ENCODE results near the gene OR4D1. TPM values are rescaled to one million over a fixed set of nuclear protein-coding genes. Genes with fewer than 3 reads are reported as not detected.
"Not testable (repeated sequence)": the region's sequence is repeated elsewhere in the genome, so short reads cannot be mapped to it uniquely, and the experiment has no call there.

The OR4D1 gene
- total and polyA plus RNA-seq, 8 donors = 0.03 TPM; not detected in 7

DNA sequence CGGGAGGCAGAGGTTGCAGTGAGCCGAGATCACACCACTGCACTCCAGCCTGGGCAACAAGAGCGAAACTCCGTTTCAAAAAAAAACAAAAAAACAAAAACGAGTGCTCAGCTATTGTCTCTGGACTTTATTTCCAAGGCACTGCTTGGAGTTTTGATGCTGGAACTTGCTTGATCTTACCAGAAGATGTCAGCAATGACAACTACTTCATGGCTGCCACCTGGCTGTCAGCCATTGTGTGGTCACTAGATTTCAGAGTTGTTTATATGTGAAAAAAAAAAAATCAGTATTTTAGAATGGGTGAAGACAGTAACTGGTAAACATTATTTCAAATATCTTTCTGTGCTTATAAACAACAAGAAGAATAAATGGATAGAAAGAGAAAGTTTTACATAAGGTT, 26.3 kb upstream of the OR4D1 start:
- 43 to 61% (median 51%) methylated on average over 4 to 5 of the region's 5 CpGs for WGBS, 5 donors
- DNase-seq = peak in 1 of 2 donors; percentile 40
- TF ChIP-seq POLR2A (IDR thresholded peaks at IDR 0.05) (no peak), CTCF (IDR thresholded peaks at IDR 0.05) (no peak), POLR2AphosphoS5 (IDR thresholded peaks at IDR 0.05) (no peak), EP300 (IDR thresholded peaks at IDR 0.05) (no peak)
- no peaks in the 10 kb centered on the region for H3K4me1 ChIP-seq
- H3K9me3 ChIP-seq = no peaks in the 10 kb centered on the region
- H3K36me3 ChIP-seq = no peaks in the 10 kb centered on the region
- no peak overlapping the region for H3K4me3 ChIP-seq
- peaks cover 0 to 22% (median 0%) of the 10 kb centered on the region in 3 donors for H3K27me3 ChIP-seq
- intact Hi-C loops (cut with DNase I; ENCODE audit: low total_unique reads) = no loop called here
- H3K27ac ChIP-seq = no peak overlapping the region

DNA sequence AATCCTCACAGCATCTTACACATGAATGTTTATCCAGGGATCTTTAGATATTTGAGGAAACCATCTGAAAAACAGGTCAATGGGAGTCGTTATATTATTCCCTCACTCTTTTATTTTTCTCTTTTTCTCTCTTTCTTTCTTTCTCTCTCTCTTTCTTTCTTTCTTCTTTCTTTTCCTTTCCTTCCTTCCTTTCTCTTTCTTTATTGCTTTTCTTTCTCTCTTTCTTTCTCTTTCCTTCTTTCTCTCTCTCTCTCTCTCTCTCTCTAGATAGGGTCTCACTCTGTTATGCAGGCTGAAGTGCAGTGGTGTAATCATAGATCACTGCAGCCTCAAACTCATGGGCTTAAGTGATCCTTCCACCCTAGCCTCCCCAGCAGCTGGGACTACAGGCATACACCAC, 20.3 kb upstream of the OR4D1 start:
- WGBS, 5 donors = 46 to 52% (median 50%) methylated on average over 1 of the region's 1 CpG
- intact Hi-C loops (cut with DNase I; ENCODE audit: low total_unique reads) = no loop called here
- Histone ChIP-seq H3K4me3 (no peak overlapping the region), H3K9me3 (no peaks in the 10 kb centered on the region), H3K4me1 (no peaks in the 10 kb centered on the region), H3K27me3 (peaks cover 0 to 28% (median 3%) of the 10 kb centered on the region in 3 donors), H3K36me3 (no peaks in the 10 kb centered on the region), H3K27ac (no peak overlapping the region)
- no peak for TF ChIP-seq POLR2AphosphoS5 (IDR thresholded peaks at IDR 0.05)
- no peak for TF ChIP-seq EP300 (IDR thresholded peaks at IDR 0.05)
- no peak for TF ChIP-seq CTCF (IDR thresholded peaks at IDR 0.05)
- no peak for TF ChIP-seq POLR2A (IDR thresholded peaks at IDR 0.05)
- DNase-seq = no peak

- peaks cover 0 to 56% (median 14%) of the 10 kb centered on the region in 3 donors for H3K27me3 ChIP-seq
- 86 to 99% (median 97%) methylated on average over 5 of the region's 5 CpGs for WGBS, 5 donors
Measured at GRCh38 chr17:58132697-58133096, 15.5 kb upstream of the OR4D1 start.

GRCh38 chr17:58136669-58137279, 11.4 kb upstream of the OR4D1 start:
- peak in 1 of 2 donors; percentile 26 for DNase-seq
- Histone ChIP-seq H3K36me3 (no peaks in the 10 kb centered on the region), H3K4me3 (no peak overlapping the region), H3K9me3 (peaks cover 0 to 13% (median 7%) of the 10 kb centered on the region in 4 donors), H3K27ac (no peak overlapping the region), H3K4me1 (no peaks in the 10 kb centered on the region), H3K27me3 (peaks cover 0 to 52% (median 14%) of the 10 kb centered on the region in 3 donors)
- TF ChIP-seq POLR2A (IDR thresholded peaks at IDR 0.05) (no peak), CTCF (IDR thresholded peaks at IDR 0.05) (peak in 1 of 7 experiments; percentile 6), EP300 (IDR thresholded peaks at IDR 0.05) (no peak), POLR2AphosphoS5 (IDR thresholded peaks at IDR 0.05) (no peak)
- intact Hi-C loops (cut with DNase I; ENCODE audit: low total_unique reads) = no loop called here
- WGBS, 5 donors = 21 to 38% (median 25%) methylated on average over 8 of the region's 8 CpGs

More at GRCh38 chr17:58132697-58133096, 15.5 kb upstream of the OR4D1 start:
- H3K9me3 ChIP-seq = peaks cover 0 to 13% (median 7%) of the 10 kb centered on the region in 4 donors
- H3K4me3 ChIP-seq; intact Hi-C loops (cut with DNase I; ENCODE audit: low total_unique reads); H3K27ac ChIP-seq; H3K4me1 ChIP-seq; H3K36me3 ChIP-seq; DNase-seq: not testable (repeated sequence)

GRCh38 chr17:58141505-58141904, 6.7 kb upstream of the OR4D1 start:
- TF ChIP-seq EP300 (IDR thresholded peaks at IDR 0.05) (no peak), POLR2A (IDR thresholded peaks at IDR 0.05) (no peak), POLR2AphosphoS5 (IDR thresholded peaks at IDR 0.05) (no peak), CTCF (IDR thresholded peaks at IDR 0.05) (no peak)
- Histone ChIP-seq H3K36me3 (no peaks in the 10 kb centered on the region), H3K27me3 (peaks cover 0 to 24% (median 9%) of the 10 kb centered on the region in 3 donors), H3K9me3 (peaks cover 0 to 31% (median 29%) of the 10 kb centered on the region in 4 donors), H3K4me3 (no peak overlapping the region), H3K4me1 (no peaks in the 10 kb centered on the region), H3K27ac (no peak overlapping the region)
- WGBS, 5 donors = 14 to 88% (median 74%) methylated on average over 1 to 5 of the region's 5 CpGs
- DNase-seq = no peak
- intact Hi-C loops (cut with DNase I; ENCODE audit: low total_unique reads) = no loop called here

GRCh38 chr17:58143335-58143734, 4.8 kb upstream of the OR4D1 start:
- Histone ChIP-seq H3K27me3 (peaks cover 0 to 16% (median 0%) of the 10 kb centered on the region in 3 donors), H3K9me3 (peaks cover 0 to 38% (median 31%) of the 10 kb centered on the region in 4 donors)
- H3K27ac ChIP-seq; intact Hi-C loops (cut with DNase I; ENCODE audit: low total_unique reads); H3K36me3 ChIP-seq; H3K4me3 ChIP-seq; DNase-seq; H3K4me1 ChIP-seq: not testable (repeated sequence)
- 74 to 89% (median 86%) methylated on average over 2 to 4 of the region's 4 CpGs for WGBS, 5 donors
